ENCODE results near the gene TMEM123.
"Not testable (repeated sequence)": the region's sequence is repeated elsewhere in the genome, so short reads cannot be mapped to it uniquely, and the experiment has no call there.

Gene TMEM123

DNA sequence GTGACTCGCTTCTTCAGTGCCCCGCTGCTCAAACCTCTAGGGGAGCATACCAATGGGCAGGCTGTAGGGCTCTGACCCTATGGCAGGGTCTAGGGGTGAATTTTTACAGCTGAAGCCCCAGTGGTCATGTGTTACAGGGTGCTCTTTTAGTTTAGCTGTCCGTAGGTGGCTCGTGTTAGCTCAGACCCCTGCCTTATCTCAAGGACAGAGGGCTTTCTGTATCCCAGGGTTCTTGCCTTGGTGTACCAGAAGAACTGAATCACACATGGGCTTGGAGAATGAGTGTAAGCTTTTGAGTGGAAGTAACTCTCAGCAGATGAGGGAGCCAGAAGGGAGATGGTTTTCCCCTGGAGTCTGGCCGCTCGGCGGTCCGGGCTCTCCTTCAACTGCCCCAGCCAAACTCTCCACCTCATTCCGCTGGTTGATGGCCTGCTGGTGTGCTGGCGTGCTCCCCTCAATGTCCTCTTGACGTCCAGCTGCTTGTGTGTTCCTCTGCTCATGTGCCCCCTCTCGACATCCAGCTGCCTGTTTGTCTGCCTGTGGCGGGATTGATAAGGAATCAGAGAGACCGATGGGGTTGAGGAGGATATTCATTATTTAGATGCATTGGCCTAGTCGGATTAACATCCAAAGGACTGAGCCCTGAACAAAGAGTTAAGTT lies 68.0 kb downstream of the TMEM123 start:
- no peaks in the 10 kb centered on the region for H3K9me3 ChIP-seq (ENCODE audit: control insufficient read depth, low read length)
- H3K9ac ChIP-seq (ENCODE audit: low read length): no peak overlapping the region
- H3K27me3 ChIP-seq (ENCODE audit: control insufficient read depth, insufficient read depth, low read length): no peaks in the 10 kb centered on the region
- H3K36me3 ChIP-seq (ENCODE audit: control insufficient read depth, insufficient read depth, low read length): no peaks in the 10 kb centered on the region
- no peaks in the 10 kb centered on the region for H3K4me1 ChIP-seq (ENCODE audit: control insufficient read depth, insufficient read depth, low read length)
- H3K4me3 ChIP-seq (ENCODE audit: low read length): no peak overlapping the region

DNA sequence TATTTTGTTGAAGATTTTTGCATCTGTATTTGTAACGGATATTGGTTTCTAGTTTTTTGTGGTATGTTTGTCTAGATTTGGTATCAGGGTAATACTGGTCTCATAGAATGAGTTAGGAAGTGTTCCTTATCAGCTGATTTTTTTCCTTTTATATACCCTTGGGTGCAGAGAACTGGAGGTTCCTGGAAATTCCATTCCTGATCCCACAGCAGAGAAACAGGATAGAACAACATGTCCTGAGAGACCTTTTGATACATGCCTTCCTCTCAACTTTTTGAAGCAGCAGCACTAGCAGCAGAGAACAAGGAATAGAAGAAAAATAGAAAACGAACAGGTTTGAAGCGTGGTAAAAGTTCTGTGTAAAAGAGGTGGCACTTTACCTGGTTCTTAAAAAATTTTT lies 68.7 kb downstream of the TMEM123 start:
- Histone ChIP-seq H3K36me3 (ENCODE audit: control insufficient read depth, insufficient read depth, low read length) (no peaks in the 10 kb centered on the region), H3K9ac (ENCODE audit: low read length) (no peak overlapping the region), H3K27me3 (ENCODE audit: control insufficient read depth, insufficient read depth, low read length) (no peaks in the 10 kb centered on the region), H3K4me3 (ENCODE audit: low read length) (no peak overlapping the region), H3K4me1 (ENCODE audit: control insufficient read depth, insufficient read depth, low read length) (no peaks in the 10 kb centered on the region), H3K9me3 (ENCODE audit: control insufficient read depth, low read length) (no peaks in the 10 kb centered on the region)

DNA sequence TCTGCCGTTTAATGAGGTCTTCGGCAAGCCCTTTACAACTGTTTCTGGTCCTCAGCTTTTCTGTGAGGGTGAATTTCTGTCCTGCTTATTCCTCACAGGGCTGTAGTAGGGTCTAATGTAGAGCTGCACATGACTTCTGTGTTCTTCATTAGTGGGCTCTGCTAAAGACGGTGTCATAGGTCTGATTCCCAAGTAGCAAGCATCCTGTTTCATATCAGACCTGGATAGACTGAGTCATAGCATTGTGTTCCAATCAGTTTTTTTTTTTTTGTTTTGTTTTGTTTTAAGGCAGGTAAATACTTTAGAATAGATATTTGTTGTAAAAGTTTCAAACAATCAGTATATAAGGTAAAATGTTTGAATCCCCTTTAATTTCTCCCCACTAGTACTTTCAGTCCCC lies 70.2 kb downstream of the TMEM123 start:
- Histone ChIP-seq H3K36me3 (ENCODE audit: control insufficient read depth, insufficient read depth, low read length) (no peaks in the 10 kb centered on the region), H3K27me3 (ENCODE audit: control insufficient read depth, insufficient read depth, low read length) (no peaks in the 10 kb centered on the region)

DNA sequence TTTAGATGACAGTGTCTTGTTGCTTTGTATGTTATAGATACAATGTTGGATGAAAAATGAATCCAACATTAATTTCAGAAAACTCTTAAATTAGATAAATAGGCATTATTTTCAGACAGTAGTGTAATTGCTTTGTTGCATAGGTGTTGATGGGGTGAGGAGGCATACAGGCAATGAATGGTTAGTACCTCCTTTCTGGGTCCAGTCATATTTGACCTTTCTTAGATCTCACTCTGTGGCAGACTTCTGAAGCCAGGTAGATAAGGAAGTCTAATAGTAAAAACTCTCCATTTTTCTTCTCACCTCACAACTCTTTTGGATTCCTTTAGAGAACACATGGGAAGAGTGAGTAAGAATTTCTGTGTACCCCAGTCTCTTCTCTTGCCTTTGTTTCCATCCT lies 73.7 kb downstream of the TMEM123 start:
- Histone ChIP-seq H3K4me1 (ENCODE audit: control insufficient read depth, insufficient read depth, low read length) (peaks cover 9% of the 10 kb centered on the region), H3K36me3 (ENCODE audit: control insufficient read depth, insufficient read depth, low read length) (no peaks in the 10 kb centered on the region), H3K9me3 (ENCODE audit: control insufficient read depth, low read length) (no peaks in the 10 kb centered on the region), H3K27me3 (ENCODE audit: control insufficient read depth, insufficient read depth, low read length) (no peaks in the 10 kb centered on the region), H3K4me3 (ENCODE audit: low read length) (no peak overlapping the region), H3K9ac (ENCODE audit: low read length) (no peak overlapping the region)

More for the DNA sequence above, 70.2 kb downstream of the TMEM123 start:
- Histone ChIP-seq H3K4me3 (ENCODE audit: low read length) (no peak overlapping the region), H3K9me3 (ENCODE audit: control insufficient read depth, low read length) (no peaks in the 10 kb centered on the region), H3K9ac (ENCODE audit: low read length) (no peak overlapping the region), H3K4me1 (ENCODE audit: control insufficient read depth, insufficient read depth, low read length) (no peaks in the 10 kb centered on the region)

DNA sequence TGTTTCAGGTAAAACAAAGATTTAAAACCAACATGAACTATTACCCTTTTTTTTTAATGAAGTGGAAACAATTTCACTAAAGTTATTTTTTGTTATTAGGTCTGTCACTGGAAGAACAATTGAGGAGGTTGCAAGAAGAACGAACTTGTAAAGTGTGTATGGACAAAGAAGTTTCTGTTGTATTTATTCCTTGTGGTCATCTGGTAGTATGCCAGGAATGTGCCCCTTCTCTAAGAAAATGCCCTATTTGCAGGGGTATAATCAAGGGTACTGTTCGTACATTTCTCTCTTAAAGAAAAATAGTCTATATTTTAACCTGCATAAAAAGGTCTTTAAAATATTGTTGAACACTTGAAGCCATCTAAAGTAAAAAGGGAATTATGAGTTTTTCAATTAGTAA lies 74.7 kb downstream of the TMEM123 start:
- no peak overlapping the region for H3K4me3 ChIP-seq (ENCODE audit: low read length)
- no peaks in the 10 kb centered on the region for H3K36me3 ChIP-seq (ENCODE audit: control insufficient read depth, insufficient read depth, low read length)
- peaks cover 9% of the 10 kb centered on the region for H3K4me1 ChIP-seq (ENCODE audit: control insufficient read depth, insufficient read depth, low read length)

DNA sequence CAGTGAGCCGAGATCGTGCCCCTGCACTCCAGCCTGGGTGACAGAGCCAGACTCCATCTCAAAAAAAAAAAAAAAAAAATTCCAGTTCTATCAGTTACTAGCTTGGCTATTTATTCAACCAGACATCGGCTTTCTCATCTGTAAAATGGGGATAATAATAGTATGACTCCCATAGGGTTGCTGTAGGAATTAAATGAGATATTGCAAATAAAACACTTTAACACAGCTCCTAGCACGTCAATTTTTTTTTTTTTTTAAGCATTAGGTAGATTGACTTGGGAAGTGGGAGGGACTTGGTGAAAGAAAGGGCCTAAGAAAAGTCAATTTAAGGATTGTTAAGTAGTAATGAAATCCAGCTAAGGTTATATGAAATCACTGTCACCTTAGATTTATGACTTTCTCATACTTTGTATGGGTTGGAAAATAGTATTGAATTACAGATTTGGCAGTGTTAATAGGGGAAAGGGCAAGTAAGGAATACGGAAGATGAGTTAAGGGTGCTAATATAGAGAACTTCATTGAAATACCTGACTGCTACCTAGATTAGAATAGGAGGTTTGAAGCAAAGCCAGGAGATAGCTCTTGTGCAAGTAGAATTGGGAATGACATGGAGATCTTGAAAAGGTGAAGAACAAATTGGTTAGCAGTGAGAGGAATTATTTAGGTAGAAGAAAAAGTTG lies 76.7 kb downstream of the TMEM123 start:
- Histone ChIP-seq H3K9me3 (ENCODE audit: control insufficient read depth, low read length) (no peaks in the 10 kb centered on the region), H3K4me1 (ENCODE audit: control insufficient read depth, insufficient read depth, low read length) (peaks cover 9% of the 10 kb centered on the region), H3K9ac (ENCODE audit: low read length) (no peak overlapping the region), H3K36me3 (ENCODE audit: control insufficient read depth, insufficient read depth, low read length) (no peaks in the 10 kb centered on the region), H3K4me3 (ENCODE audit: low read length) (no peak overlapping the region), H3K27me3 (ENCODE audit: control insufficient read depth, insufficient read depth, low read length) (no peaks in the 10 kb centered on the region)

More for the DNA sequence above, 74.7 kb downstream of the TMEM123 start:
- no peaks in the 10 kb centered on the region for H3K27me3 ChIP-seq (ENCODE audit: control insufficient read depth, insufficient read depth, low read length)
- no peak overlapping the region for H3K9ac ChIP-seq (ENCODE audit: low read length)
- H3K9me3 ChIP-seq (ENCODE audit: control insufficient read depth, low read length): no peaks in the 10 kb centered on the region

DNA sequence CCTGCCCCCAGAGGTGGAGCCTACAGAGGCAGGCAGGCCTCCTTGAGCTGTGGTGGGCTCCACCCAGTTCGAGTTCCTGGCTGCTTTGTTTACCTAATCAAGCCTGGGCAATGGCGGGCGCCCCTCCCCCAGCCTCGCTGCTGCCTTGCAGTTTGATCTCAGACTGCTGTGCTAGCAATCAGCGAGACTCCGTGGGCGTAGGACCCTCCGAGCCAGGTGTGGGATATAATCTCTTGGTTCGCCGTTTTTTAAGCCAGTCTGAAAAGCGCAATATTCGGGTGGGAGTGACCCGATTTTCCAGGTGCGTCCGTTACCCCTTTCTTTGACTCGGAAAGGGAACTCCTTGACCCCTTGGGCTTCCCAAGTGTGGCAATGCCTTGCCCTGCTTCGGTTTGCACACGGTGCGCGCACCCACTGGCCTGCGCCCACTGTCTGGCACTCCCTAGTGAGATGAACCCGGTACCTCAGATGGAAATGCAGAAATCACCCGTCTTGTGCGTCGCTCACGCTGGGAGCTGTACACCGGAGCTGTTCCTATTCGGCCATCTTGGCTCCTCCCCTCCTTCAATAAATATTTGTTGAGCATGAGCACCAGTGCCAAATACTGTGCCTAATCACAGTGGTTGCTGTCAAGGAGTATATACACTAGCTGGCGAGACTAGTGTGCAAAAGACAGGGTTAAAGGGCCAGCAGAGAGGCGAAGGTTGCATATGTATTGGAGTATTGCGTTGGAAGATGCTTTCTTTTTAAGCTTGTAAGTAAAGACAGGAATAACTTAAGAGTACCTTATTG lies 77.7 kb downstream of the TMEM123 start:
- not testable (repeated sequence) for H3K4me1 ChIP-seq (ENCODE audit: control insufficient read depth, insufficient read depth, low read length); H3K9me3 ChIP-seq (ENCODE audit: control insufficient read depth, low read length); H3K36me3 ChIP-seq (ENCODE audit: control insufficient read depth, insufficient read depth, low read length); H3K9ac ChIP-seq (ENCODE audit: low read length); H3K27me3 ChIP-seq (ENCODE audit: control insufficient read depth, insufficient read depth, low read length); H3K4me3 ChIP-seq (ENCODE audit: low read length)

DNA sequence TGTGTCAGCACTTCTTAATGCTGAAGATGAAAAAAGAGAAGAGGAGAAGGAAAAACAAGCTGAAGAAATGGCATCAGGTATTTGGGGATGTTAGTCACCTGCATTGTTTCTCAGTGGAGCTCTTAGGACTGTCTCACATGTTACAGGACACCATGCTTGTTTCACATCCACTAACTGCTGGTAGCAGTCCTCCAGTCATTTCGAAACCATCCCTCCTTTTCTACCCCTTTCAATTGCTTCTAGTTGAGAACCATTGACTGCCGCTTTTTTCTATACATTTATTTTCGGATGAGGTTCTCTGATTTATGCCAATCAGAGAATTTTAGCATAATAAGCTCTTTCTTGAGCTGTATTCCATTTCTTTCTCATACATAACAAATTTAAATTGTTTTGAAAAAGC lies 84.1 kb downstream of the TMEM123 start:
- no peaks in the 10 kb centered on the region for H3K9me3 ChIP-seq (ENCODE audit: control insufficient read depth, low read length)
- H3K4me3 ChIP-seq (ENCODE audit: low read length): no peak overlapping the region
- H3K27me3 ChIP-seq (ENCODE audit: control insufficient read depth, insufficient read depth, low read length): no peaks in the 10 kb centered on the region
- H3K36me3 ChIP-seq (ENCODE audit: control insufficient read depth, insufficient read depth, low read length): no peaks in the 10 kb centered on the region
- H3K9ac ChIP-seq (ENCODE audit: low read length): no peak overlapping the region
- peaks cover 6% of the 10 kb centered on the region for H3K4me1 ChIP-seq (ENCODE audit: control insufficient read depth, insufficient read depth, low read length)

DNA sequence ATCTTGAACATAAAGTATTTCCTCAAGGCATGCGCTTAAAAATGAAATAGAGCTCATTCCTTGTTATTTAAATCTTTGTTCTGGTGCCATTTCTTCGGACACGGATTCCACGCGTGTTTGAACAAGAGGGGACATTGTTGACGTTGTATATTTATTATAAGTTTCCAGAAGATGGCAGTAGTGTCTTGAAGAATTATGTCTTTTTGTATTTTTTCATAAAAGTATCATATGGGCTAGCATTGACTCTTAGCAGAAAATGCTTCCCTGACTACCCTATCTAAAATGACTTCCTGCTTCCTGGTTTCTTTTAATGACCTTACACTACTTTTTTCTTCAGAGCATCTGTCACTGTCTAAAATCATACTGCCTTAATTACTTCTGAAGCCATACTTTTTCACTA lies 85.2 kb downstream of the TMEM123 start:
- no peak overlapping the region for H3K9ac ChIP-seq (ENCODE audit: low read length)
- no peak overlapping the region for H3K4me3 ChIP-seq (ENCODE audit: low read length)
- H3K27me3 ChIP-seq (ENCODE audit: control insufficient read depth, insufficient read depth, low read length): no peaks in the 10 kb centered on the region
- H3K9me3 ChIP-seq (ENCODE audit: control insufficient read depth, low read length): no peaks in the 10 kb centered on the region
- H3K4me1 ChIP-seq (ENCODE audit: control insufficient read depth, insufficient read depth, low read length): peaks cover 6% of the 10 kb centered on the region
- no peaks in the 10 kb centered on the region for H3K36me3 ChIP-seq (ENCODE audit: control insufficient read depth, insufficient read depth, low read length)

DNA sequence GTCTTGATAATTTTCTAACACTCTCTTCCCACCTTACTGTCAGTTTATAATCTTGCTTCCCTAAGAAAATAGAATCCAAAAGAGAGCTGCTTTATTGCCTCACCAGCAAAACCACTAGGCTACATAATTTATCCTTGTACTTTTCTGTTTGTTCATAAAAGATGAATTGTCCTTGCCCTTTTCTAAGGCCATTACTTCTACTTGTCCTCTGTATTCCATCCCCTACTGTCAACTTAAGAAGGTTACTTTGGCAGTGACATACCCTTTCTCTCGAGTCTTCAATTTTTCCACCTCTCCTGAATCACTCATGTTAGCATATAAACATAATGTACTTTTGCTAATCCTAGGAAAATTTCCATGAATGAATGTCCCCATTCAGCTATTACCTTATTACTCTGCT lies 87.6 kb downstream of the TMEM123 start:
- Histone ChIP-seq H3K9ac (ENCODE audit: low read length) (no peak overlapping the region), H3K27me3 (ENCODE audit: control insufficient read depth, insufficient read depth, low read length) (no peaks in the 10 kb centered on the region), H3K4me1 (ENCODE audit: control insufficient read depth, insufficient read depth, low read length) (peaks cover 6% of the 10 kb centered on the region), H3K9me3 (ENCODE audit: control insufficient read depth, low read length) (no peaks in the 10 kb centered on the region), H3K36me3 (ENCODE audit: control insufficient read depth, insufficient read depth, low read length) (peaks cover 7% of the 10 kb centered on the region), H3K4me3 (ENCODE audit: low read length) (no peak overlapping the region)

DNA sequence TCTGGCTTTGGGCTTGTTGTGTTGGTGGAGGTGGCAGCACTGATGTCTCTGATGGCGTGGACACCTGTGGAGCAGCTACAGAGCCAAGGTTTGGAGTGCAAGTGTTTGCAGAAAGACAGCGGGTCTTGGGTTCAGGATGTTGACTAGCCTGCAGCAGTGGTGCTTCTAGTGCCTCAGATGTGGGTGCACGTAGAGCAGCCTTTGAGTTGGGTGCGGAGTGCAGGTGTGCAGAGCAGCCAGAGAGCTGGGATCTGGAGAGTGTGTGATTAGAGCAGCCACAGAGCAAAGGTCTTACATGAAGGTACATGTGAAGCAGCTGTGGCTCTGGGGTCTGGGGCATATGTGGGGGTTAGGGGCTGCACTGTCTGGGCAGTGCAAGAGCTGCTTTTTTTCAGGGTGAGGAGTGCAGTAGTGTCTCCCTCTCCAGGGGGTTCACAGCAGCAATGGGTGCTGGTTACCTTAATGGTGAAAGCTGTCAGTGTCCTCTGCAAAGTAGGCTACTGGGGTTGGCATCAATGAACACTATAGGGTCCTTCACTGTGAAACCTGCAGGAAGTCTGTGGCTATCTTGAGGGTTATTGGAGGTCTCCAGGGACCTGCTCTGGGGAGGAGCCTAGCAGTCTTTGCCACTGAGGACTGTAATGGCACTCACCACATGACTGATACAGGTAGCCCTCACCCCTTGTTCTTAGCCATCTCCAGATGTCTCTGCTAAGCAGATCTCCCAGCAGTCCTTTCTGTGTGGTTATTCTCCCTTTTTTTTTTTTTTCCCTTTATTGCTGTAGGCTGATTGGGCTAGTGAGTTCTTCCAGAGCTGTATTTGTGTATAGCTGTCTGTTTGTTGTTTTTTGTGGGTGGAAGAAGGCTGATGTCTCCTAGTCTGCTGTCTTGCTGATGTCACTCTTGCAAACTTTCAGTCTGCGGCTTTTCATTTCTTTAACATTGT lies 91.2 kb downstream of the TMEM123 start:
- H3K9ac ChIP-seq (ENCODE audit: low read length): no peak overlapping the region
- no peaks in the 10 kb centered on the region for H3K4me1 ChIP-seq (ENCODE audit: control insufficient read depth, insufficient read depth, low read length)
- H3K9me3 ChIP-seq (ENCODE audit: control insufficient read depth, low read length): no peaks in the 10 kb centered on the region
- no peaks in the 10 kb centered on the region for H3K27me3 ChIP-seq (ENCODE audit: control insufficient read depth, insufficient read depth, low read length)
- H3K36me3 ChIP-seq (ENCODE audit: control insufficient read depth, insufficient read depth, low read length): peaks cover 7% of the 10 kb centered on the region
- no peak overlapping the region for H3K4me3 ChIP-seq (ENCODE audit: low read length)
